GM15510 (cell line): ENCODE data around the gene HIRA.

ENCODE experiments used
- POLR2A ChIP-seq: IDR thresholded peaks from 3 replicates; pipeline ENCODE4 v1.6.1; 2011; ENCODE audit warnings: borderline replicate concordance; ENCODE audit not compliant: insufficient read length; ENCODE audit errors: extremely low read depth

HIRA gene

DNA sequence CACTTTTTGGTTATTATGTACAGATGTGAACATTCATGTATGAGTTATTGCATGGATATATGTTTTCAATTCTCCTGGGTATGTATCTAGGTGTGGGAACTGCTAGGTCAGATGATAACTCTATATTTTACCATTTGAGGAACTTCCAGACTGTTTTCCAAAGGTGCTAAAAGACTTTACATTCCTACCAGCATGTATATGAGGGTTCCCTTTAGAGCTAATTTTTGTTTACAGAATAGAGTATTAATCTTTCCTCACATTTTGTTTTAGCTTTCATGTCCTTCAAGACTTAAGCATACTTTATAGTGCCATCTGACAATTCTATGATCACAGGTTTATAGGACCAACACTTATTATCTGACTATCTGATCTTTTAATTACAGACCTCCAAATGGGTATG lies 59.6 kb downstream of the HIRA start:
- TF ChIP-seq POLR2A: no peak

GRCh38 chr22:19368876-19369275 lies 62.7 kb downstream of the HIRA start:
- no peak for TF ChIP-seq POLR2A

DNA sequence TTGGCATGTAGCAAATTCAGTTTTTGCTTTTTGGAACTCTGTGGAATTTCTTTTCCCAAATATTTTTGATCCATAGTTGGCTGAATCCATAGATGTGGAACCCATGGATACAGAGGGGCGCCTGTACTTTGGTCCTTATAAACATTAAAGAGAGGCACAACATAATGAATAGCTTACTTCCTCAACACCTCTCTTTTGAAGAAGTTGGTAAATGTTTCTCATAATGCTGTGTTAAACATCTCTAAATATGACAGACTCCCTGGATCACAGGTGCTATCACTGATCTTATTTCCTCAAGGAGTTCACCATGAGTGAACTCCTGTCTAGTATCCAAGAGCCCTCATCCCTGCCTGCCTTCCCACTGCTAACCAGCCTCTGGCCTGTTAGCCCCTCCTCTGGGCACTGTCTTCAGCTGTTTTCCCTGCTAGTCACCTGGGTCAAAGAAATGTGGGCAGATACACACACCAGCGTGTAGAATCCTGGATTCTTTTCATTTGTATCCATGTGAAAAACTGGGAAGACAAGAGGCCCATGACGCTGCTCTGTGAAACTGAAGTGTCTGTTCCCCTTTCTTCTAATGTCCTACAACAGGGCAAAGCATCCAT lies 63.7 kb downstream of the HIRA start:
- TF ChIP-seq POLR2A: no peak

- TF ChIP-seq POLR2A: no peak
These were observed 69.9 kb downstream of the HIRA start for GRCh38 chr22:19361501-19362103.

DNA sequence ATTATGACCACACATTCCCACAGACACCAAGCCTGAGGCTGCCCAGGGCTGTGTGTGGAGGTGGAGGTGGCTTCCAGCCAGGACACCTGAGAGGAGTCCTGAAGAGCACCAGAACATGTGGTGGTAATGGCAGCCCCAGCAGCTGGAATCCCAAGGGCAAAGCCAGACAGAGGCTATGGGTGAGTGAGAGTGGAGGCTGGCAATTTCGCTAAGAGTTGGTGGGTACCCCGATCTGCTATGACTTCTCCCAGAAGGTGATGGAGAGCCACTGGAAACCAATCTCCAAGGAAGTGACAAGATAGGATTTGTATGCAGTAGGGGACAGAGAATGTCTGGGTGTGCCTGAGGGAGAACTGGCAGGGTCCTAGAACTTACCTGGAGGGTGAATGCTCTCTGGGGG lies 70.7 kb downstream of the HIRA start:
- no peak for TF ChIP-seq POLR2A

- no peak for TF ChIP-seq POLR2A
These were observed 71.2 kb downstream of the HIRA start for GRCh38 chr22:19360300-19360792.

DNA sequence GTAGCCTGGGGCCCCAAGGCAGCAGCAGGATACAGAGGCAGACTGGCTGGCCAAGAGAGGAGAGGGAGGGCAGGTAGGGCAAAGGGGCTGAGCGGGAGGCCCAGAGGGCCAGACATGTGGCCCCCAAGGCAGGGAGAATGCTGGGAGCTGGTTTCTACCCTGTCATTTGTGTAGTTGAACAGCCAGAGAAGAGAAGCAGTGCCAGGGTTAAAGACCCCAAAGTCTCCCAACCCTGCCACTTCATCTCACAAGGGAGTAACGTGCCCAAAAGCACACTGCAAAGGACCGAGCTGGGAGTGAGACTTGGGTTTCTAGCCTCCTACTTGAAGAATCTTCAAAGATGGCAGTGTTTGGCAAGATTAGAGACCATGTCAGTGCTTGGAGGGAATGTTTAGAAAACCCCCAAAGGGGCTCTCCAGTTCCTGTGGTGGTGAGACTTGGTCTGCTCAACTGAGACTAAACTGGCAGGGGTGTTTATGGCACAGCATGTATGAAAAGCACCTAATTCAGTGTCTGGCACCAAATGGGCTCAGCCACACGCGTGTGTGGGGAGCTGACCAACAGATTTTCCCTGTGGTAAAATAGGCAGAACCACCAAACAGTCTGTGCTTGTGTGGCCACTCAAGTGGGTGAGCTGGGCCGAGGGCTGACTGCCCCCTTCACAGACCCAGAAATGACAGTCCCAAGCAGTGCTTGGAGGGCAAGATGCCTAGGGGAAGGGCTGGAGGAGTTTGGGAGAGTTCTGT lies 71.8 kb downstream of the HIRA start:
- TF ChIP-seq POLR2A: no peak

DNA sequence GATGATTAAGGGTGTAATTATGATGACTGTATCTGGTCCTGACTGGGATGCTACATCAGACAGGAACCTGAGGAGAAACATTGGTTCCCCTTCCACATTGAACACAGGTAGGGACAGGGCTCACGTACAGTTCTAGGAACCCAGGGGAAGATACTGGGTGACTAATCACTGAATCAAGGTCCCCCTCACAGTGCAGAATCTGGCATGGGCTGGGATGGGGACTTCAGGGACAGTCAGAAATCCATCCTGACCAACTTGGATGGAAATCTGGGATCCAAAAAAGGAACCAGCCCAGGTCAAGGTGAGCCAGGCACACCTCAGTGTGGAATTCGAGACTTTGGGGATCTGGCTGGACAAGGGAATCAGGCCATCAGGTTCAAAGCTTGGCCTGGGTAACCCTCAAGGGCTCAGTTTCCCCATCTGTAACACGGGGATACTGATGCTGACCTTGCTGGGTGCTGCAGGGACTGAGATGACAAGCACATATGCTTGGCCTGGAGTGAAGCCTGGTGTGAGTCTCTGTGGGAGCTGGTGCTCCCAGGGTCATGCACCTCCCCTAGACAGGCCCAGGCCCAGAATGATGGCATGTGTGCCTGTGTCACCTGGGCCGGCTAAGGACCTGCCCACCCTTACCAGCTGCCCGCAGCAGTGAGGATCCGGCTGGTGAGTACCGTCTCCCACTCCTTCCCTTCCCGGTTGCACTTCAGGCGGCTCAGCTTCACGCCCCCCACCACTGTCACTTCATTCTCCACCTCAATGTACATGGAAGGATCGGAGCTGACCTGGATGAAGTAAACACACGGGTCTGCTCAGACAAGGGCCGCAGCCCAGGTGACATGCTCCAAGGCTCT lies 72.6 kb downstream of the HIRA start:
- no peak for TF ChIP-seq POLR2A

DNA sequence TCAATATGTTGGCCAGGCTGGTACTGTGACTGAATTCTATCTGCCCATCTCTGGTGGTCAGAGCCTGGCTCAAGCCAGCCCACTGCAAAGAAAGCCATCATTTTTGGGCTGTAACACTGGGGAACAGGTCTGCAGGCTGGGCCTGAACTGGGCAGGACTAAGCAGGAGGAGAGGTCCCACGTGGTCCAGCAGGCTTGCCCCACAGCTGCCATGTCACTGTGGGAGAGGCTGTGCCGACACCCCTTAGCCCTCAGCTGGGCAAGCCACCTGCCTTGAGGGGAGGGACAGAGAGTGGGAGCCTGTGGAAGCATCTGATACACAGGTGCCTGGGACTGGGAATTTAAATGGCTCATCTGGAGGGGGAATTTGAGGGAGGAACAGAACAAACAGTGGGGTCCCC lies 73.3 kb downstream of the HIRA start:
- TF ChIP-seq POLR2A: no peak

GRCh38 chr22:19357270-19358105 lies 74.0 kb downstream of the HIRA start:
- no peak for TF ChIP-seq POLR2A

DNA sequence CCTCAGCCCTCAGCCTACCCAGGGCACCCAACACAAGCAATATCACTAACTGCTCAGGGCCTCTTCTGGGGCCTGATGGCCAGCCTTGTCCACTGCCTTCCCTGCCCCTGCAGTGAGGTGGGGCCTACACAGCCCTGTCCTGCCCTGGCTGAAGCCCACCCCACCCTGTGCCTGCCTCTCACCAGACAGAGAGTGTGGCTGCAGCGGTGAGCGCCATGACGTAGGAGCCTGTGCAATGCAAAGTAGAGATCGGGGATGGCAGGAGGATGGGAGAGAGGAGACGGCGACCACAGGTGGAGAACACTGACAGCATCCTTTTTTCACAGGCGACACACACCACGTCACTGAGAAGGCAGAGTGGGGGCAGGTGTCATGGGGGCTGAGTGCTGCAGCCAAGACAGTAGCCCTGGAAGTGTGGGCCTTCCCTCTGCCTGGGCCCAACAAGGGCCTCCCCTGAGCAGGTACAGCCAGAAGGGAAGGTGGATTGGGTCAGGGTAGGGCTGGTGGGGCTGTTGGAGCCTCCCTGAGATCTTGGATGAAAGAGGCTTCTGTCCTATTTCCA lies 74.7 kb downstream of the HIRA start:
- no peak for TF ChIP-seq POLR2A

DNA sequence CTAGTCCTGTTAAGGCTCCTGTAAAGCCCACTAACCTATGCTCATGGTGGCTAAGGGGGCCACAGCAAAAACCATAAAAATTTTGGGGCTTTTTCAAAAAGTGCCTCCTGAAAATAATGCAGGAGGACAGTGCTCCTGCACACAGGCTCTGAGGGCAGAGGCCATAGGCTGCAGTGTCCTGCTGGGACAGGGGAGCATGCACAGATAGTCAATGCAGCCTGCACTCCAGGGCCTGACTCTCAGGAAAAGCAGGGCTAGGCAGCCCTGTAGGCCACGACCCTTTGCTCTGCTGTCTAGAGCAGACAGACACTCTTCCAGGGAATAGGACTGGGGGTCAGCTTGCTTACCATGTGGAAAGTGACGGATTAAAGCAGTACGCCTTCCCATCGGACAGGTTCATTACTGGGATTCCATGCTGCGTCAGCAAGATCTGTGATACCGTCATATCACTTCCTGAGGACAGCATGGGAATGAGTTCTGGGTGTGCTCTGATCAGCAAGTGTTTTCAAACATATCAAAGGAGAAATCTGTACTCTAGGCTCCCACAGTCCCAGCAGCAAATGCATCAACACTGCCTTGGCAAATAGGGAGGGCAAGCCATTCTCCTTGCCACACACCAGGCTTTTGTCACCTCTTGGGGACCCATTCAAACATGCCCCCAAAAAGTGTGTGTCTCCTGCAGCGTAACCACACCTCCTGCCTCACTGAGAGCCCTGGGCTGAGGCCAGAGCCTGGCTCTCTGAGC lies 75.9 kb downstream of the HIRA start:
- no peak for TF ChIP-seq POLR2A

- no peak for TF ChIP-seq POLR2A
These were observed 77.3 kb downstream of the HIRA start for GRCh38 chr22:19354201-19354600.

- no peak for TF ChIP-seq POLR2A
These were observed 78.0 kb downstream of the HIRA start for GRCh38 chr22:19353363-19354131.
